Measurements from ENCODE around the gene GOLGA6L10.
"Not testable (repeated sequence)": the region's sequence is repeated elsewhere in the genome, so short reads cannot be mapped to it uniquely, and the experiment has no call there.

DNA sequence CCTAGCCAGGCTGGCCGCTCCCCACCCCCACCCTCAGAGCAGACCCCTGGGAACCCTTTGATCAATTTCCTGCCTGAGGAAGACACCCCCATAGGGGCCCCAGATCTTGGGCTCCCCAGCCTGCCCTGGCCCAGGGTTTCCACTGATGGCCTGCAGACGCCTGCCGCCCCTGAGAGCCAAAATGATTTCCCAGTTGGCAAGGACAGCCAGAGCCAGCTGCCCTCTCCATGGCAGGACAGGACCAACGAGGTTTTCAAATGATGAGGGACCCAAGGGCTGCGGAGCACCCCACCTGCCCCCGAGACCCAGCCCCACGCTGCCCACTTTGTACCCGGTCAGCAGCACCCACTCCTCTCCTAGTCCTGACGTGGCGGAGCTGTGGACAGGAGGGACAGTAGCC, 21.9 kb downstream of the GOLGA6L10 start:
- not testable (repeated sequence) for TF ChIP-seq POLR2A (IDR thresholded peaks at IDR 0.05)
- TF ChIP-seq, protein P1, sequence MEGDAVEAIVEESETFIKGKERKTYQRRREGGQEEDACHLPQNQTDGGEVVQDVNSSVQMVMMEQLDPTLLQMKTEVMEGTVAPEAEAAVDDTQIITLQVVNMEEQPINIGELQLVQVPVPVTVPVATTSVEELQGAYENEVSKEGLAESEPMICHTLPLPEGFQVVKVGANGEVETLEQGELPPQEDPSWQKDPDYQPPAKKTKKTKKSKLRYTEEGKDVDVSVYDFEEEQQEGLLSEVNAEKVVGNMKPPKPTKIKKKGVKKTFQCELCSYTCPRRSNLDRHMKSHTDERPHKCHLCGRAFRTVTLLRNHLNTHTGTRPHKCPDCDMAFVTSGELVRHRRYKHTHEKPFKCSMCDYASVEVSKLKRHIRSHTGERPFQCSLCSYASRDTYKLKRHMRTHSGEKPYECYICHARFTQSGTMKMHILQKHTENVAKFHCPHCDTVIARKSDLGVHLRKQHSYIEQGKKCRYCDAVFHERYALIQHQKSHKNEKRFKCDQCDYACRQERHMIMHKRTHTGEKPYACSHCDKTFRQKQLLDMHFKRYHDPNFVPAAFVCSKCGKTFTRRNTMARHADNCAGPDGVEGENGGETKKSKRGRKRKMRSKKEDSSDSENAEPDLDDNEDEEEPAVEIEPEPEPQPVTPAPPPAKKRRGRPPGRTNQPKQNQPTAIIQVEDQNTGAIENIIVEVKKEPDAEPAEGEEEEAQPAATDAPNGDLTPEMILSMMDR (IDR thresholded peaks at IDR 0.05), result not testable (repeated sequence)
